Skeletal muscle satellite cell (primary cell): ENCODE measurements around the gene RTP5.
"Not testable (repeated sequence)": the region's sequence is repeated elsewhere in the genome, so short reads cannot be mapped to it uniquely, and the experiment has no call there.

Experiments used
- H3K27me3 ChIP-seq: 2 replicates; pipeline ENCODE4 v1.7.0; 2013; ENCODE audit warnings: low read length; ENCODE audit not compliant: control insufficient read depth, insufficient read depth
- H3K36me3 ChIP-seq: 2 replicates; pipeline ENCODE4 v1.7.0; 2013; ENCODE audit warnings: mild to moderate bottlenecking, control low read depth, low read length; ENCODE audit not compliant: insufficient read depth
- H3K4me1 ChIP-seq: 2 replicates; pipeline ENCODE4 v1.7.0; 2013; ENCODE audit warnings: low read length; ENCODE audit not compliant: control insufficient read depth, insufficient read depth
- H3K4me2 ChIP-seq: 2 replicates; pipeline ENCODE4 v1.7.0; 2013; ENCODE audit warnings: mild to moderate bottlenecking, low read length
- H3K4me3 ChIP-seq: 2 replicates; pipeline ENCODE4 v1.7.0; 2013; ENCODE audit warnings: low read length
- H3K9ac ChIP-seq: 2 replicates; pipeline ENCODE4 v1.7.0; 2013; ENCODE audit warnings: mild to moderate bottlenecking, low read depth, low read length, moderate library complexity
- H3K9me3 ChIP-seq: replicated peaks from 2 replicates; pipeline ENCODE4 v1.7.0; 2013; ENCODE audit warnings: mild to moderate bottlenecking, control low read depth, low read length

RTP5 gene

DNA sequence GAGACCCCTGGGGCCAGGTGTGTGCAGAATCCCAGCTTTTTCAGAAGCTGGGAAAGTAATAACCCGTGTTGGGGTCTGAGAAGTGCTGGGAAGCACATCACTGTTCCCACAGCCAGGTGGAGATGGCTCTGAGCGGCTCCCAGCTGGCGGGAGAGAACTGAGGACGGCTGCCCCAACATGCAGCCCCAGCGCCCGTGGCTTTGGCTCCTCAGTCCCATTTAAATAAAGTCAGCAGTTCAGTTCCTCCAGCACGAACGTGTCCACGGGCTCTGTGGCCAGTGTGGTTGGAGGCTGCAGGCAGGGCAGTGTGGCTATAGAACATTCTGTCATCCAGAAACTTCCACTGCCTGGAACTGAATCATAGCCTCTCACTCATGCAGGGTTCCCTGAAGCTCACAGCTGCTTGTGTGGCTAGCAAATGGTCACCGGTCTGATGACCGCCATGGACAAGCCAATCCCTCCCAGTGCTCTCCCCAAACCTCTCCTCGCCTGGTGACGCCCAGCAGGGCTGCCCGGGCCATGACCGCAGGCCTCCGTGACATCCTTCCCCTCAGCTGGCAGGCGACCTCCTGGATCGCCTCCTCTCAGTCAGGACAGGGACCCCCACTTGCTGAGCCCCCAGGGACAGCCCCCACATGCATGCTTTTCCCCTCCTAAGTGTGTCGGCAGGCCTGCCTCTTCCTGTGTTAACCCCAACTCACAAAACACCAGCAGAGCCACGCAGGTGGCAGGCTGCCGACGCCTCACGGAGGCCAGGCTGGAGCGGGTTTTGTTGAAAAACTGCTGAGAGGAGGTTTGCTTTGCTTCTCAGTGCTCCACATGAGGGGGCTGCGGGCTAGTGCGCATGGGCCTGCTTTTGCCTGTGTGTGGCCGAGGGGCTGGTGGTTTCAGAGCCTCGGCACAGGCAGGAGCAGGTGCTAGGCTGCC, 1.3 kb downstream of the RTP5 start:
- H3K9me3 ChIP-seq: no peaks in the 10 kb centered on the region
- no peaks in the 10 kb centered on the region for H3K36me3 ChIP-seq
- peaks cover 3% of the 10 kb centered on the region for H3K4me1 ChIP-seq
- no peak overlapping the region for H3K4me3 ChIP-seq
- peaks cover 40% of the 10 kb centered on the region for H3K27me3 ChIP-seq
- no peak overlapping the region for H3K4me2 ChIP-seq
- H3K9ac ChIP-seq: no peak overlapping the region

GRCh38 chr2:241871538-241872312, 2.2 kb downstream of the RTP5 start:
- Histone ChIP-seq H3K4me3 (no peak overlapping the region), H3K9ac (no peak overlapping the region), H3K4me2 (no peak overlapping the region), H3K27me3 (peaks cover 32% of the 10 kb centered on the region), H3K9me3 (no peaks in the 10 kb centered on the region), H3K36me3 (no peaks in the 10 kb centered on the region), H3K4me1 (peaks cover 3% of the 10 kb centered on the region)

GRCh38 chr2:241872313-241872642, 2.7 kb downstream of the RTP5 start:
- H3K36me3 ChIP-seq: no peaks in the 10 kb centered on the region
- H3K4me3 ChIP-seq: no peak overlapping the region
- peaks cover 27% of the 10 kb centered on the region for H3K27me3 ChIP-seq
- no peaks in the 10 kb centered on the region for H3K9me3 ChIP-seq
- H3K4me2 ChIP-seq: no peak overlapping the region
- H3K9ac ChIP-seq: no peak overlapping the region
- peaks cover 3% of the 10 kb centered on the region for H3K4me1 ChIP-seq

- no peak overlapping the region for H3K9ac ChIP-seq
- H3K4me1 ChIP-seq: peaks cover 4% of the 10 kb centered on the region
- no peak overlapping the region for H3K4me2 ChIP-seq
- H3K4me3 ChIP-seq: no peak overlapping the region
- no peaks in the 10 kb centered on the region for H3K9me3 ChIP-seq
- H3K36me3 ChIP-seq: no peaks in the 10 kb centered on the region
- peaks cover 18% of the 10 kb centered on the region for H3K27me3 ChIP-seq
These were observed 3.7 kb downstream of the RTP5 start for GRCh38 chr2:241873081-241873802.

DNA sequence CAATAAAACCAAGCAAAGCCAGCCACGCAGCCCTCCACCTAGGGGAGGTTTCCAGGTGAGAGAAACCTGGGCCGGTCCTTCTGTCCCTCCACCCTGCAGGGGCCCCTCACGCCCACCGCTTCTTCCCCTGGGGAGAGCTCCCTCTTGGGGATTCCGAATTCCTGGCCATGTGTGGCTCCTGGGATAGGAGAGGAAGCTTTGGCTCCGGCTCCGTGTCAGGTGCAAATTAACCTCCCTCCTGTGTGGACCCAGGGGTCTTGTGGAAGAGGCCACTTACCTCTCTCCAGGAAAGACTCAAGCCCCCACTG, 4.2 kb downstream of the RTP5 start:
- H3K36me3 ChIP-seq: no peaks in the 10 kb centered on the region
- no peak overlapping the region for H3K9ac ChIP-seq
- H3K4me2 ChIP-seq: no peak overlapping the region
- no peak overlapping the region for H3K4me3 ChIP-seq
- no peaks in the 10 kb centered on the region for H3K9me3 ChIP-seq
- peaks cover 6% of the 10 kb centered on the region for H3K4me1 ChIP-seq
- peaks cover 13% of the 10 kb centered on the region for H3K27me3 ChIP-seq

DNA sequence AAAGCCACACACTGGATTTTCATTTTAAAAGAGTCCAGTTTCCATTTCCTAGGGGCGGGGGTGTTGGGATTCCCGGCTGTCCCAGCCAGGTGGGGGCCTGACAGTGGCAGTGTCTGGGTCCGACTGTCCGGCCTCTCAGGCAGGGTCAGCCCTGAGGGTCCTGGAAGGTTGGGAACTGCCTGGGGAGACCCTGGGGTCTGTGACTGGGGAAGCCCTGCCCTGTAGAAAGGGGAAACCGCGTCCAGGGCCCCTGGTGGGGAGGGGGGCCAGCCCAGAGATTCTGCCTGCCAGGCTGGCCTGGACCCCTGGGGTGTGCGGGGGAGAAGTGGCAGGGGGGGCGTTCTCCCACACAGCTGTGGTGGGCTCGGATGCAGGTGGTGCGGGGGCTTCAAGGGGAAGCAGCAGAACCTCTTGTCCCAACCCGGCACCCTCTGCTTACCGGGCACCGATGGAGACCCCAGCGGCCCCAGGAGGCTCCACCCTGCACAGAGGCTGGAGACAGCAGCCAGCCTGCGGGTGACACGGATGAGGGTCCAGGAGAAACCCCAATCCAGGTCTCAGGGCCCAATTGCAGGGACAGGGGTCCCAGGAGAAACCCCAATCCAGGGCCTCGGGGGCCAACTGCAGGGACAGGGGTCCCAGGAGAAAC, 4.9 kb downstream of the RTP5 start:
- Histone ChIP-seq H3K9me3 (no peaks in the 10 kb centered on the region), H3K27me3 (peaks cover 13% of the 10 kb centered on the region), H3K4me1 (peaks cover 6% of the 10 kb centered on the region), H3K4me3 (no peak overlapping the region), H3K36me3 (no peaks in the 10 kb centered on the region), H3K9ac (no peak overlapping the region), H3K4me2 (no peak overlapping the region)

DNA sequence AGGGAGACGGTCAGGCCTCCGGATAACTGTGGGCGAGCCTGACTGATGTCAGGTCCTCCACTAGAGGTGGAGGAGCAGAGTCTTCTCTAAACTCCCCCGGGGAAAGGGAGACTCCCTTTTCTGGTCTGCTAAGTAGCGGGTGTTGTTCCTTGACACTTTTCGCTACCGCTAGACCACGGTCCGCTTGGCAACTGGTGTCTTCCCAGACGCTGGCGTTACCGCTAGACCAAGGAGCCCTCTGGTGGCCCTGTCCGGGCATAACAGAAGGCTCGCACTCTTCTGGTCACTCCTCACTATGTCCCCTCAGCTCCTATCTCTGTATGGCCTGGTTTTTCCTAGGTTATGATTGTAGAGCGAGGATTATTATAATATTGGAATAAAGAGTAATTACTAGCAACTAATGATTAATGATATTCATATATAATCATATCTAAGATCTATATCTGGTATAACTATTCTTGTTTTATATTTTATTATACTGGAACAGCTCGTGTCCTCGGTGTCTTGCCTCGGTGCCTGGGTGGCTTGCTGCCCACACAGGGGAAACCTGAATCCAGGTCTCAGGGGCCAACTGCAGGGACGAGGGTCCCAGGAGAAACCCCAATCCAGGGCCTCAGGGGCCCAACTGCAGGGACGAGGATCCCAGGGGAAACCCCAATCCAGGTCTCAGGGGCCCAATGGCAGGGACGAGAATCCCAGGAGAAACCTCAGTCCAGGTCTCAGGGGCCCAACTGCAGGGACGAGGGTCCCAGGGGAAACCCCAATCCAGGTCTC, 6.4 kb downstream of the RTP5 start:
- H3K9ac ChIP-seq, H3K4me2 ChIP-seq, H3K4me1 ChIP-seq, H3K27me3 ChIP-seq, H3K36me3 ChIP-seq, H3K4me3 ChIP-seq, H3K9me3 ChIP-seq: not testable (repeated sequence)

GRCh38 chr2:241876528-241877196, 7.1 kb downstream of the RTP5 start:
- Histone ChIP-seq H3K4me1 (peaks cover 7% of the 10 kb centered on the region), H3K9ac (no peak overlapping the region), H3K4me3 (no peak overlapping the region), H3K9me3 (no peaks in the 10 kb centered on the region), H3K27me3 (no peaks in the 10 kb centered on the region), H3K36me3 (no peaks in the 10 kb centered on the region), H3K4me2 (no peak overlapping the region)

- H3K27me3 ChIP-seq: no peaks in the 10 kb centered on the region
- no peaks in the 10 kb centered on the region for H3K9me3 ChIP-seq
- no peak overlapping the region for H3K9ac ChIP-seq
- no peak overlapping the region for H3K4me3 ChIP-seq
- H3K4me1 ChIP-seq: peaks cover 13% of the 10 kb centered on the region
- no peak overlapping the region for H3K4me2 ChIP-seq
- no peaks in the 10 kb centered on the region for H3K36me3 ChIP-seq
These were observed 7.7 kb downstream of the RTP5 start for GRCh38 chr2:241877197-241877685.
